Epithelial cell of prostate (primary cell): ENCODE results near the gene CXCR5.

Source experiments
- DNase-seq: peaks from one replicate; pipeline ENCODE4 v3.0.0-alpha.2; 2011; ENCODE audit warnings: low read depth, low spot score
- H3K27ac ChIP-seq: fragments of 450-650 bp; 2 replicates; pipeline ENCODE4 v1.5.1; 2017; ENCODE audit warnings: mild to moderate bottlenecking

CXCR5 gene

GRCh38 chr11:118896921-118897591 lies 13.4 kb downstream of the CXCR5 start:
- DNase-seq = no peak
- no peak overlapping the region for H3K27ac ChIP-seq

- no peak overlapping the region for H3K27ac ChIP-seq
- DNase-seq = no peak
These were observed 14.1 kb downstream of the CXCR5 start for GRCh38 chr11:118897721-118898310.

DNA sequence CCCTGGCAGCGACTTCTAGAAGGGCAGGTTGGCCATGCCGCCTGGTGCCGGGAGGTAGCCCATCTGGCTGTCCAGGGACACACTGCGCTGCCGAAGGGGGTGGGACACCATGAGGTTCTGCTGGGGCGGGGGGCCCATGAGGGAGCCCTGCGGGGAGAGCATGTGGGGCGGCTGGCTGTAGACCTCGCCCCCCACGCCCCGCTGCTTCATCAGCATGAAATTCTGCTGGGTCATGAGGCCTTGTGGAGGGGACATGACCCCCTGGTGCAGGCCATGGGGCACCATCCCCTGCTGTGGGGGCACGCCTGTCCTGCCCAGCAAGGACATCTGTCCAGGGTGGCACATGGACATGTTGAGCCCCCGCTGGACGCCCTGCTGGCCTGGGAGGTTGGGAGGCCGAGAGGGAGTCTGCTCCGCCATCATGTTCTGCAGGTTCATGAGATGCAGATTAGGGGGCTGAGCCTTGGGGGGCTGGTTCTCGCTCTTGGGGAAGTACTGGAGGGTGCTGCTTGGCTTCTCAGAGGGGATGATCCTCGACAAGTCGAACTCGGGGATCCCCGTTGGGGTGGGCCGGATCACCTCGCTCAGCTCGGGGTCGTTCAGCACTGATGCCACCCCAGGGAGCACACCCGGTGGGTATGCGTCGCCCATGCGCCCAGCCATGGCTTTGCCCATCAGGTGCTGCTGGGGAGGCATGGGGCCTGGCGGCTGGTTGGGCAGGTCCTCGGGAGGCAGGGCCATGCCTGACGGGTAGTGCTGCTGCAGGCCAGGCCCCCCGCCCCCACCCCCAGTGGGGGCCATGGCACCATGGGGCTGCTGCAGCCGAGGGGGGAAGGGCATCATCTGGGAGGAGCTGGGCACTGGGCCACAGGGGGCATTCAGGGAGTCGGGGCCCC lies 15.0 kb downstream of the CXCR5 start:
- H3K27ac ChIP-seq = no peak overlapping the region
- DNase-seq = no peak

- no peak overlapping the region for H3K27ac ChIP-seq
- no peak for DNase-seq
These were observed 15.6 kb downstream of the CXCR5 start for GRCh38 chr11:118899296-118899688.

DNA sequence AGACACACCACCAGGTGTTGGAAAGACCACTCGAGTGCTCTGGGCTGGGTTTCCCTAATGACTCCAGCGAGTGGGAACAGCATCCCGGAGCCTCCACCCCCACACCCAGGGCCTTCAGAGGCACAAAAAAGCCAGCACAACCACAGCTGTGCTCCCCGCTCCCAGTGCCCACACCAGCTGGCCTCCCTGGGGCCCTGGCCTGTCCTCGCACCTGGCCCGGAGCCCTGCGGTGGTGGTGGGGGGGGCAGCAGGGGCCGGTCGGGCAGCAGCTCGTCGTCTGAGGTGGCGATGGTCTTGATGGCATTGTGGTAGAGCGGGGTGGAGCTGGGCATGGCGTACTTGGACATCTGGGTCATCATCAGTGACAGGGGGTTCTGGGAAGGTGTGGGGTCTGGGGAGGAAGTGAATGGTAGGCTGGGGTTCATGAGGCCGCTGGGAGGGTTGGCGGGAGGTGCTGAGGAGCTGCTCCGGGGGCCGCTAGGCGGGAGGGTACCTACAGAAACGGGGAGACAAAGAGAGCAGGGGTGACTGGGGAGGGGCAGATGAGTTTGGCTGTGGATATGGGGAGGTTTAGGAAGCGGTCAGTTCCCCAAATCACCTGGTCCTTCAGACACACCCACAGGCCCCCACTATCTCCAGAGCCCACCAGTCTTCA lies 16.1 kb downstream of the CXCR5 start:
- no peak overlapping the region for H3K27ac ChIP-seq
- DNase-seq = no peak

GRCh38 chr11:118900535-118901384 lies 17.1 kb downstream of the CXCR5 start:
- DNase-seq = no peak
- no peak overlapping the region for H3K27ac ChIP-seq

GRCh38 chr11:118901494-118902335 lies 18.0 kb downstream of the CXCR5 start:
- no peak for DNase-seq
- H3K27ac ChIP-seq = no peak overlapping the region

GRCh38 chr11:118902336-118903203 lies 18.9 kb downstream of the CXCR5 start:
- no peak for DNase-seq

GRCh38 chr11:118903204-118904015 lies 19.7 kb downstream of the CXCR5 start:
- no peak overlapping the region for H3K27ac ChIP-seq
- DNase-seq = no peak

More at GRCh38 chr11:118902336-118903203, 18.9 kb downstream of the CXCR5 start:
- H3K27ac ChIP-seq = no peak overlapping the region

DNA sequence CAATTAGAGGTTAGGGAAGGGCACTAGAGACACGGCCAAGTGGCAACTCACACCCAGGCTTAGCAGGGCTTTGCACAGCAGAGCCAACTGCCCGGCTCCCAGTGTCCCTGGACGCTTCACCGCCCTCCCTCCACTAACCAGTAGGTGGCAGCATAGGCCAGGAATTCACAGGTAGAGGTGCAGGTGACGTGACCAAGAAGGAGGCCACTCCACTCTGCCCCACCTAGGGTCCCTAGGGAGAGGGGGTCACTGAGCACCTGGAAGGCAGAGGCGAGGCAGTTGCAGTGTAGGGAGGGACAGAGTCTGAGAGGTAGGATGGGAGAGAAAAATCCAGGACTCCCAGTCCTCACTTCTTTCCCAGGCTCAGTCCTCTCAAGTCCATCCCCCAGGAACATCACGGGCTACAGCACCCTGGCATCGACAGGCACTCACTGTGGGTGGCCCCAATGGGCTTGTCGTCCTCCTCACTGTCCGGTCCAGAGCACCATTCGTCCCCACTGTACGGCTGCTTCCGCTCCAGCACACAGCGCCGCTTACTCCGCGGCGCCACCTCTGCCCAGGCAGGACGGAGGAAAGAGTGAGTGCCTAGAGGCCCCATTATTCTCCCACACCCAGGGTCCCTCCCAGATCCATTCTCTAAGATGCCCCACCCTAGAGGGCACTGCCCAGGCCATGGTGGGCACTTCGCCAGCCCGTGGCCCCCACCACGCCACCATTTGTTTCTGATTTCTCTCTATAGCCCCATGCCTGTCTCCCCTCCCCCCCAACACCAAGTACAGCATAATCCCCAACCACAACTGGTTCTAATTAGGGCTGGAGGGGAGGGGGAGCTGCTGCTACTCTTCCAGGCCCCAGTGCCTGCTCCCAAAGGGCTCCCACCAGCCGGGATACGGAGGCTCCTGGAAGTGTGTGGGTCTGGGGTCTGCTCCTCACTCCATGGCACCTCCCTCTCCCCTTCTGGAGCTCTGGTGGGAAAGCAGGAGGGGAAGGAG lies 23.7 kb downstream of the CXCR5 start:
- no peak for DNase-seq
- peak overlapping the region; percentile 100 for H3K27ac ChIP-seq

DNA sequence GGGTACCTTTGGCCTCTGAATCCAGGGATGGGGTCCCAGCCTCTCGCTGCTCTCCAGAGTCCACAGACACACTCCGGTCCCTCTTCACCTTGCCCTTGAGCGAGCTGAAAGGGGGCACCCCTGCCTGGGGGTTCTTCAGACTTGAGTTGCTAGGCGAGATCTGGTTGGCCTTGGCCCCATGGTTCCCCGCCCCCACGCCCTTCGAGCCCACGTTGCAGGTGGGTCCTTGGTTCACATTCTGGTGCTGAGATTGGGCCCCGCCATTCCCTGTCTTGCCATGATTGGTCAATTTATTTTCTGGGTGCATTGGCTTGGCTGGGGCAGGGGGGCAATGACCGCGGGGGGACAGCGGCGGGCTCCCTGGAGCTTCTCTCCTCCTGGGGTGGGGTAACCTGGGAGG lies 24.6 kb downstream of the CXCR5 start:
- no peak for DNase-seq
- H3K27ac ChIP-seq = peak overlapping the region; percentile 100

GRCh38 chr11:118908901-118909618 lies 25.4 kb downstream of the CXCR5 start:
- DNase-seq = no peak
- peak overlapping the region; percentile 100 for H3K27ac ChIP-seq

DNA sequence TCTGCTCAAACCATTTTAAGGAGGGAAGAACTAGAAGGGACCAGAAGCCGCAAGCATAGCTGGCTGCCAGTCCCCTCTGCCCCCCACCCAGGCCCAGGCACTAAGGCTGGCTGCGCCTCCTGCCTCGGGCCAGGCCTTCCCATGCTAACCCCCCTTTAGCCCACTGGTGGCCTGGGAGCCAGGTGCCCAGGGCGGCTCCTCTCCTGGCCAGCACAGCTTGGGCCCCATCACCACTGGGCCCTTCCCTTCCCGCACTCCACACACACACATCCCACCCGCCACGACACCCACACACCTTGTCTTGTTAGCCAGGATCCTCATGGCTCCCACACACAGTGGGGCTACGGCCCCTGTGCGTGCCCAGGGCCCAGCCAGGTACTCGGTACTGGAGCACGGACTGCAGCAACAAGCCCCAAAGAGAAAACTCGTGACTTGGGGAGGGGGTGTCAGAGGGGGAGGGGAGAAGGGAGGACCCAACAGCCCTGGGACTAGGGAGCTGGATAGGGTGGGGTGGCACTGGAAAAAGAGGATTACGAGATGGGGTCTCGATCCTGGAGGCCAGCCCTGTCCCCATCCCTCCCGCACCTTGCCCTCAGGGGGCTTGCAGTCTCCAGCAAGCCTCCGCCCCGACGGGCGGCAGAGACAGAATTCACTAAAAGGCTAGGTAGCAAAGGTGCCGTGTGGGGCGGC lies 26.1 kb downstream of the CXCR5 start:
- H3K27ac ChIP-seq = peak overlapping the region; percentile 100
- DNase-seq = no peak

- DNase-seq = no peak
- peak overlapping the region; percentile 100 for H3K27ac ChIP-seq
These were observed 26.8 kb downstream of the CXCR5 start for GRCh38 chr11:118910309-118911112.
